ENCODE measurements around the gene SH3BP2.

SH3BP2 gene

DNA sequence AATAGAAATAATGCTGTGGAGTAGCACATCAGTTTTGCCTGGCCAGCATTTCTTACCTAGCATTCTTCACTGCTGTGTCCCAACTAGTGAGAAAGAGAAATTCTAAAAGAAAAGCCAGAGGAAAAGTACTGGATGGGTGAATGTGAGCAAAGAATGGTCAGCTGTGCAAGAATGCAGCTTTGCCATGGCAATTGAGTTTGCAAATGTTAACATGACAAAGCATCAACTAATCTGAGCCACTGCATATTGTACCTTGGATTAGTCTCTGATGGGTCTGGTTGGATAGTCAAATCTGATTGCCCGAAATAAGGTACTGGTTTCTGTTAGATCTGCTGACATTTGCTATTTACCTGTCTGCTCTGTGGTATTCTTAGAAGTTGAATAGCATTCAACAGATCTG is 89.5 kb downstream of the SH3BP2 start:
- no peak for DNase-seq

DNA sequence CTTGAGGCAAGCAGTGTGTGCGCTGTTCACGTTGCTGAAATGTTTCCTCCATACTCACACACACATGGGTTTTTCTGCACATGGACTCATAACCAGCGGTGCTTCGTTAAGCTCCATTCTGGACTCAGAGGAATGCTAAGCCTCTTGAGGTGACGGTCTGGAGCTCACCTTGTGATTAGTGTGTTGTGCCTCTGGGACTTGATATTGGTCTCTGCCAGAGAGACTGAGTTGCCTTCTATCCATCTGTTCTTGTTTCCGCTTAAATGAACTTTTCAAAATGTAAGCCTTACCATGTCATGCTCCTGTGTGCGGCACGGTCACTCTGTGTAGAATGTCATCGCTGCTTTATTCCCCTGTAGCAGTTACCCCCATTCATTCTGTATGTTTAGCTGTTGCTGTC is 93.3 kb downstream of the SH3BP2 start:
- DNase-seq = no peak

DNA sequence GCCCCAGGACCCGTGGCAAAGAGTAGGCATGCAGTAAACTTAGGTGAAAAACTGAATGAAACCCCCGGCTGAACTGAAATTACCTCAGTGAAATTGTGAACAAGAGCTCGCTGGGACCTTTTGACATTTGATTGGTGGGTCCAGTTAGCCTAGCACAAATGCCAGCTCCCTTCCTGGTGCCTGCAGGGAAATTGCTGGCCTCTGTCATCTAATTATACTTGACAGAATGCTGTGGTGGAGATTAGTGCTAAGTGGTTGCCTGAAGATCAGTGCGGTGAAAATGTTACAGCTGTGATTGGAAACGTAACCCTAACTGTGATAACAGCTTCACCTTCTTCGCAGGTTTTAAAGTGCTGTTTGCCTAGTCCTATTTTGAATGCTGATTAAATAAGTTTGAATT is 93.7 kb downstream of the SH3BP2 start:
- no peak for DNase-seq

DNA sequence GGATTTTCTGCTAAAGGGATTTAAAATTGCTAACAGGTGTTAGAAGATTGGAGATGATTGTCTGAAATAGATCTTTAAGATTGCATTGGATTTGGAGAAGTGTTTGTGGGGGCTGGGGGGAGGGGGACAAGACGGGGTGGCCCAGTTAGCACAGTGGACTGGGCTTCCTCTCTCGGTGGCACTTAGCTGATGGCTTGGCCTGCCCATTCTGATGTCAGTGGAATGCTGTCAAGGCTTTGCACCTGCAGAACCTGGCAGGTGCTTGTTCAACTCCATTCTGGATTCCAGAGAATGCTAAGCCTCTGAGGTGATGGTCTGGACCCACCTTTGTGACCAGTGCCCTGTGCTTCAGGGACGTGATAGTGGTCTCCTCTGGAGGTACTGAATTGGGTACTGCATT is 94.5 kb downstream of the SH3BP2 start:
- DNase-seq = no peak

DNA sequence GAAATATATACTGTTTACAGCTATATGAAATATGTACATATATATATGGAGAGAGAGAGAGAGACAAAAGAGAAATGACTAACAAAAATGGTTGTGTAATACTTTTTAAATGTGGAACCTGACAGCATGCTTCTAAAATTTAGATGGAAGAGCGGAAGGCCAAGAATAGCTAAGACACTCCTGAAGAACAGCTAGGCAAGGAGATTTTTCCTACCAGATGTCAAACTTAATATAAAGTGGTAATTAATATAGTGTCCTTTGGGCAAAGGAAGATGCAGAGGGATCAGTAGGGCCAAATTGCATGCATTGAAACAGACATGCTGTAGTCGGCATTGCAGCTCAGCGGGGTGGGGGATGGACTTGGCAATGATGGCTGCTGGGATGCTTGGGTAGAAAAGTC is 96.0 kb downstream of the SH3BP2 start:
- DNase-seq = no peak
